ENCODE measurements around the gene ABCA6.
"Not testable (repeated sequence)": the region's sequence is repeated elsewhere in the genome, so short reads cannot be mapped to it uniquely, and the experiment has no call there.

Gene ABCA6, protein sequence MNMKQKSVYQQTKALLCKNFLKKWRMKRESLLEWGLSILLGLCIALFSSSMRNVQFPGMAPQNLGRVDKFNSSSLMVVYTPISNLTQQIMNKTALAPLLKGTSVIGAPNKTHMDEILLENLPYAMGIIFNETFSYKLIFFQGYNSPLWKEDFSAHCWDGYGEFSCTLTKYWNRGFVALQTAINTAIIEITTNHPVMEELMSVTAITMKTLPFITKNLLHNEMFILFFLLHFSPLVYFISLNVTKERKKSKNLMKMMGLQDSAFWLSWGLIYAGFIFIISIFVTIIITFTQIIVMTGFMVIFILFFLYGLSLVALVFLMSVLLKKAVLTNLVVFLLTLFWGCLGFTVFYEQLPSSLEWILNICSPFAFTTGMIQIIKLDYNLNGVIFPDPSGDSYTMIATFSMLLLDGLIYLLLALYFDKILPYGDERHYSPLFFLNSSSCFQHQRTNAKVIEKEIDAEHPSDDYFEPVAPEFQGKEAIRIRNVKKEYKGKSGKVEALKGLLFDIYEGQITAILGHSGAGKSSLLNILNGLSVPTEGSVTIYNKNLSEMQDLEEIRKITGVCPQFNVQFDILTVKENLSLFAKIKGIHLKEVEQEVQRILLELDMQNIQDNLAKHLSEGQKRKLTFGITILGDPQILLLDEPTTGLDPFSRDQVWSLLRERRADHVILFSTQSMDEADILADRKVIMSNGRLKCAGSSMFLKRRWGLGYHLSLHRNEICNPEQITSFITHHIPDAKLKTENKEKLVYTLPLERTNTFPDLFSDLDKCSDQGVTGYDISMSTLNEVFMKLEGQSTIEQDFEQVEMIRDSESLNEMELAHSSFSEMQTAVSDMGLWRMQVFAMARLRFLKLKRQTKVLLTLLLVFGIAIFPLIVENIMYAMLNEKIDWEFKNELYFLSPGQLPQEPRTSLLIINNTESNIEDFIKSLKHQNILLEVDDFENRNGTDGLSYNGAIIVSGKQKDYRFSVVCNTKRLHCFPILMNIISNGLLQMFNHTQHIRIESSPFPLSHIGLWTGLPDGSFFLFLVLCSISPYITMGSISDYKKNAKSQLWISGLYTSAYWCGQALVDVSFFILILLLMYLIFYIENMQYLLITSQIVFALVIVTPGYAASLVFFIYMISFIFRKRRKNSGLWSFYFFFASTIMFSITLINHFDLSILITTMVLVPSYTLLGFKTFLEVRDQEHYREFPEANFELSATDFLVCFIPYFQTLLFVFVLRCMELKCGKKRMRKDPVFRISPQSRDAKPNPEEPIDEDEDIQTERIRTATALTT (N-terminal part only)

DNA sequence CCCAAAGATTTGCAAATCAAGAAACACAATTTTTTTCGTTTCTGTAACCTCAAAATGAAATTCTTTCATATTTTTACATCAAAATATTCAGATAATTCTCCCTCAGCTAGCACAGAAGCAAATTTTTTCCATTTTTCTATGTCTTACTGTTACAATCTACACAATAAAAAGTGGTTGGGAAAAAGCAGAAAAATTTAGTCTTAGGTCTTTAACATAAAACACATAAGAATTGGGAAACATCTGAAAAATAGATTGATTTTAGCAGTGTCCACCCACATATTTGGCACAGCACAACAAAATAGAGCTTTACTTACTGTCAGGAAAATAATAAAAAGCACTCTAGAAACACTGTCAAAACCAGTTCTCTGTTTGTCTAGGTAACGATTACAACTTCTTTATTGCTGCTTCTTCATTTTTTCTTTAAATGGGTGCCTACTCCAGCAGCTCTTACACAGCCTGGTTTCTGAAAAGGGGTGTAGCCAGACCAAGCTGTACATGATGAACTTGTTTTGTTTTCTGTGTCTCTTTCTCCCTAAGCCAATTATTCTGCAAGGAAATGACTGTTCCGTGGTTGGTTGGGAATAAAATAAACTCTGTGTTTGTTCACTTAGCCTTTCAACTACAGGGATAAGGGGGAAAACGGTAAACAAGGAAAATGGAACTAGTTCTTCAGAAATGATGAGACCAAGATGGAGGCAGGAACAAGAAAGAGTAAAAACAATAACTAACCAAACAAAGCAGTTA is at the start of gene ABCA6:
ABCA6 (minus strand) TSS at position 465 of the 744 bp plus-strand sequence. CDS start 1,192 bp downstream, outside the sequence.
- no peak for DNase-seq (ENCODE audit: low read depth in 2 of 2)

DNA sequence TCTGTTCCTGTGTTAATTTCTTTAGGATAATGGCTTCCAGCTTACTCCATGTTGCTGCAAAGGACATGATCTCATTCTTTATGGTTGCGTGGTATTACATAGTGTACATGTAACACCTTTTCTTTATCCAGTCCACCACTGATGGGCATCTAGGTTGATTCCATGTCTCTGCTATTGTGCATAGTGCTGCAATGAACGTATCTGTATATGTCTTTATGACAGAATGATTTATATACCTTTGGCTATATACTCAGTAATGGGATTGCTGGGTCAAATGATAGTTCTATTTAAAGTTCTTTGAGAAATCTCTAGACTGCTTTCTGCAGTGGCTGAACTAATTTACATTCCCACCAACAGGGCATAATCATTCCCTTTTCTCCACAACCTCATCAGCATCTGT is 47.1 kb upstream of the ABCA6 start:
- DNase-seq (ENCODE audit: low read depth in 2 of 2): no peak

DNA sequence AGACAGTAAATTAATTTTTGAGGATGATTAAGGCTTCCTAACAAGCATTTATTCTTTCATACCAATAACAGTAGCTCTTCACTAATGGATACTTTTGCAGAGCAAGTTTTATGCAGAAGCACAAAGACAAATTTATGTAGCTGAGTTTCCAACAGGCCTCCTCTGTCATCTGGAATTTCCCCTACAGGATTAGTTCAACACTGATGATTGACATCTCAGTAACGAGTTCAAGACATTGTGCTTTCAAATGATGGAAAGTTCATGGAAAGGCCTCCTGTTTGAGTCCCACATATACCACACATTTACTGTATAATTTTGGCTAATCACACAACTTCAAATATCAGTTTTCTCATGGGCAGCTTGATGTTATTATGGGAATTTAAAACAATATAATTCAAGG is 46.4 kb upstream of the ABCA6 start:
- DNase-seq (ENCODE audit: low read depth in 2 of 2): no peak

DNA sequence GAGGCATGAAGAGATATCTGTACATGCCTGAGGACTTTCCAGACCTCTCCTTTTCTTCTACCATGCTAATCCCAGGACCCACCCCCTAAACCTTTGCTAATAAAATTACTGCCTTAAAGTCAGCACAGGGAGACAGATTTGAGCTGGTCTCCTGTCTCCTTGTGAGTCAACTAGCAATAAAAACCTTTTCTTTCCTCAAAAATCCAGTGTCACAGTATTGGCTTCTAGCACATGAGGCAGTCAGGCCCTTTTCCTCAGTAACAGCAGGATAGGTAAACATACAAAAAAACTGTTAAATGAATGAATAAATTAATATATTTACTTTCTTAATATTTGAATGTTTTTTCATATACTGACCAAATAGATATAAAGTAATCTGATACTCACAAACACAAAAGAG is 45.6 kb upstream of the ABCA6 start:
- no peak for DNase-seq (ENCODE audit: low read depth in 2 of 2)

DNA sequence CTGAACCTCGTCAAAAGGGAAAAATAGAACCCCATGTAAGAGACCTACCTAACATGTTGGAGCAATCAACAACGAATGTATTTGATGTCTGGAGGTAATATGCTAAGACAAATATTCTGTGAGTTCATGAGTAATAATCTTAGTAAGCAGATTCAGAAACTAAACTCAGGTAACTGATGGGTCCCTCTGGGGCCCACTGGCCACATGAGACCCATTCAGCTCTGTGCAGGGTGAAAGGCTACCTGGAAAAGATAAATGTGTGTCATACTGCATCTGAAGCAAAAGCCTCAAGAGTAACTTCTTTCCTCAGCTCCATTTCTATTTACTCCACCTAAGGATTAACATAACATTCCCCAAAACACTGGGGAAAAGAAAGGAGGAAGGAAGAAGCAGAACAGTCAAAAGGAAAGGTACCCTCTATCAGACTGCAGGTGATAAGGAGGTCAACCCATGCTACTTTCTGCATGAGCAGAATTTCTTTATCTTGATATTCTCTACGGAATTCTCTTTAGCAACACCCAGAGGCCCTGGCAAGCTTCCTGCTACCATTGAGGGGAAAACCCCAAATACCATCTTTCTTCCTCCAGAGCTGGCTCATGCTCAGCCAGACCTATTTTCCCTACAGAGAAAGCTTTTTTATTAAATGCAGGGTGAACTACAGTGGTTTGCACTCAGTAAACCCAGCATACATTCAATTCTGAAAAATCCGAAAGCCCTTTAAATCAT is 37.7 kb upstream of the ABCA6 start:
- no peak for DNase-seq (ENCODE audit: low read depth in 2 of 2)

DNA sequence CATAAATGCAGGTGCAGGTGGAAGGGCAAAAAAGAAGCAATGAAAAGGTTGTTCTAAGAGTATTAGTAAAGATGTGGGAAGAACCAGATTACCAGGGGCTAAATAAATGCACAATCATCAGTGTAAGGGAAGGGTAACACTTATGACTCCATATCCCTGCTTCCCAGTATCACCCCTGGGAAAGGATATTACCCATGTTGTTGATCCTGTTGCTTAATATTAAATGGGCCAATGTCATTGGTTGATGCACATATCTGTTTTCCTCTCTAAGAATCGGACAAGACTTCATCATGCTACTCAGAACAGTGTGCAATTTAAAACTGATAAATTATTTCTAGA is 34.7 kb upstream of the ABCA6 start:
- DNase-seq (ENCODE audit: low read depth in 2 of 2): no peak

DNA sequence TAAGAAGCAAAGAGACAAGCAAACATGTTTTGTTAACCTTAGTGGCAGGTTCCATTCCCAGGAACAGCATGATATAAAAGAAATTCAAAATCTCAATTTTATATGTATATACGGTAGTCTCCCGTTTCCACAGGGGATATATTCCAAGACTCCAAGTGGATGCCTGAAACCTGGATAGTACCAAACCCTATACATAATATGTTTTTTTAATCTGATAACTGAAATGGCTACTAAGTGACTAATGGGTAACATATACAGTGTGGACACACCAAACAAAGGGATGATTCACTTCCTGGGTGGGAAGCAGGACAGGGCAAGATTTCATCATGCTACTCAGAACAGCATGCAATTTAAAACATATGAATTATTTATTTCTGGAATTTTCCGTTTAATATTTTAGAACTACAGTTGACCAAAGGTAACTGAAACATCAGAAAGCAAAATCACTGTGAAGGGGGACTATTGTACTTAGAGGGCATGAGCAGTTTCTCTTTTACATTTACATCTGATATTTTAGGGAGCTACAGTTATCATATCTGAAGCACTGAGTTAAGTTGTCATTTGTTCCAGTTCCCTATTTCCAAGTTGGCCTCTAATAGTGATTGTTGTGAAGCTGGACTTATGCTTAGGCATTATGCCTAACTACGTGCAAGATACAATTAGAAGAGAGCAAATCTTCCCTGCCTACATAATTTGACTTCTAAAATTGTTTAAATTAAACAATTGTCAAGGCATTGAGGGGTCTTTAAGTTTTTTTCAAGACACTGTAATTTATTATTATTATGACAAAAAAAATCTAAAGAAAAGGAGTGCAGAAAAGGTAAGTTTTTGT is 34.1 kb upstream of the ABCA6 start:
- DNase-seq (ENCODE audit: low read depth in 2 of 2): no peak

DNA sequence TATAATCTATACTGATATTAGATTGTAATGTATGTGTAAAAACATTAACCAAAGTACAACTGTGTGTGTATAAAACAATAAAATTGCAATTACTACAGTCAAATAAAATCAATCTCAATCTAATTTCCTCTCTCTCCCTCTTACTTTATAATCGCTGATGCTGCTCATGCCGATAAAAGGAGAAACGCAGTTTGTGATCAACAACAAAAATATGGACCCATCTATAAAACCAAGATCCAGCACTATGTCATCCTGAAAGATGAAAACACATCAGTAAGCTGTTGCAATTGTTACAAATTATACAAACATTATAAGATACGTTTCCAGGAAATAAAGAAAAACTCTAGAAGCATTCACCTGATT is 33.5 kb upstream of the ABCA6 start:
- no peak for DNase-seq (ENCODE audit: low read depth in 2 of 2)

DNA sequence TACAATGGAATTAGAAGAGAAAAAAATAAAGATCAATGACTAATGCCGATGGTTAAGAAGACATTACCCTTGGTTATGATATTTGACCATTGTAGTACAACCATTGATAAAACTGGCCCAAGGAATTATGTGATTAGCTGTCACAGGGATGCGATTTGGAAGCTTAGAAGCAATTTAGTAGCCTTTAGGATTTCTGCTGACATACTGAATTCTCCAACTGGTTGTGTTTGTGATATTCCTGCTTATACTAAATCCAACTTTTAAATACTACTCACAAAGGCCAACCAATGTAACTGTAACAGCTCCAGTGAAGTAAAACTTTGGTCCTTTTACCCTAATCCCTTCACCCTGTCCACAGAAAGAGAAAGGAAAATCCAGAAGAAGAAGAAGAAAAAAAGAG is 31.4 kb upstream of the ABCA6 start:
- DNase-seq (ENCODE audit: low read depth in 2 of 2): no peak

DNA sequence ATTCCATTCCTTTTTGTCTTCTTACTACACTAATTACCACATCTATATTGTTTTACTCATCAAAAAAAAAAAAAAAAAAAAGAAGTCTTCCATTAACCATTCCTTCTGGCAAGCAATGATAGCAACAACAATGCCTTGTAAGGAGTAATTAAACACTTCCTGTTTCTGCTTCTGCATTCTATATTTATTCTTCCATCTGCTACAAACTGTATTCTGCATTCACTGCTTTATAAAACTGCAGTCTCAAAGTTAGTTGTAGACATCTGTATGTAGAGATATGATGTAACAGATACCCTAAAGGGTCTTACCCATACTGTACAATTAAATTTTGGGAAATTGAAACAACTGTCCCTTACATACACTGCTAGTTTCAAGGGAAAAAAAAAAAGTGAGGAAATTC is 28.7 kb upstream of the ABCA6 start:
- DNase-seq (ENCODE audit: low read depth in 2 of 2): no peak

DNA sequence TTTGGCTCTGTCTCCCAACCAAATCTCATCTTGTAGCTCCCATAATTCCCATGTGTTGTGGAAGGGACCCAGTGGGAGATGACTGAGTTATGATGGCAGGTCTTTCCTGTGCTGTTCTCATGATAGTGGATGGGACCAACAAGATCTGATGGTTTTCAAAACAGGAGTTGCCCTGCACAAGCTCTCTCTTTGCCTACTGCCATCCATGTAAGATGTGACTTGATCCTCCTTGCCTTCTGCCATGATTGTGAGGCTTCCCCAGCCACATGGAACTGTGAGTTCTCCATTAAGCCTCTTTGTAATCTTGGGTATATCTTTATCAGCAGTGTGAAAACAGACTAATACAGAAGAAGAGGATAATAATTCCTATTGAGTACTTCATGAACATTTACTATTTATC is 26.9 kb upstream of the ABCA6 start:
- DNase-seq (ENCODE audit: low read depth in 2 of 2): not testable (repeated sequence)

DNA sequence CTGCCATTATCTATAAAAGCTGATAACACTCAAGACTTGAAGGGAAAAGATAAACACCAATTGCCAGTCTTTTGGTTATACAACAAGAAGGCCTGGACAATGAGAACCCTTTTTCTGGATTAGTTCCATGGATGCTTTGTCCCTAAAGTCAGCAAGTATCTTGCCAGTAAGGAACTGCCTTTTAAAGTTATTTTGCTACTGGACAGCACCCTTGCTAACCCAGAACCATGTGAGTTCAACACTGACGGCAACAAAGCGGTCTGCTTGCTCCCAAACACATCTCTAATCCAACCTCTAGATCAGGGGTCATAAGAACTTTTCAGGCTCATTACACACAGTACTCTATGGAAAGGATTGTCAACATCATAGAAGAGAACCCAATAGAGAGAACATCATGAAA is 25.3 kb upstream of the ABCA6 start:
- no peak for DNase-seq (ENCODE audit: low read depth in 2 of 2)

DNA sequence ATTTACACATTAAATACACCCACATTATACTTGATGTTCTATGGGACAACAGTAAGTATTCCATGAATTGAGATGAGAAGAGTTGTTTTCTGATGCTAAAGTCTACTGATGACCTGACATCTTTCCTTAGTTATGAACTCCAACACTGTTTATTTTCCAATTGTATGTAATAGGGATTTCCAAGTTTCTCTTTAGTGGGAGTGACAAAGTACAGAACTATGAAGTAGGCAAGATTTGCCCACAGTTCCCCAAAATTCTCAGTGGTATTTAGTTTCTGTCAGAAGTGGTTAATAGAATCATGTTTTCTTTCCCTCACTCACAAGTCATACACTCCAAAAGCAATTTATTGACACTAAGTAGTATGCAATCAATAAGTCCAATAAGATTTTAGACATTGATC is 22.5 kb upstream of the ABCA6 start:
- no peak for DNase-seq (ENCODE audit: low read depth in 2 of 2)

DNA sequence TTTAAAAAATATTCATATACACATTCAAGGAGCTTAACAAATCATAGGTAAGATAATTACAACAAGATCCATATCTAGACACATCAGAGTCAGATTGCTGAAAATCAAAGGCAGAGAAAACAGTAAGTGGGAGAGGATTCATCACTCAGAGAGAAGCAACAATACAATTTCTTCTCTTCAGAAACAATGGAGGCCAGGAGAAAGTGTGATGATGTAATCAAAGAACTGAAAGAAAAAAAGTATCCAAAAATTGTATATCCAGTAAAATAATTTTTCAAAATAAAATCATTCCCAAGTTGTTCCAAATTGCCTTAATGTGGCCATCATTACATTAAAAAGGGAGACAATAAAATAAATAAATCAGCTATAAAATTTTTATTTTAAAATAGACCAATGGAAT is 17.7 kb upstream of the ABCA6 start:
- DNase-seq (ENCODE audit: low read depth in 2 of 2): no peak

DNA sequence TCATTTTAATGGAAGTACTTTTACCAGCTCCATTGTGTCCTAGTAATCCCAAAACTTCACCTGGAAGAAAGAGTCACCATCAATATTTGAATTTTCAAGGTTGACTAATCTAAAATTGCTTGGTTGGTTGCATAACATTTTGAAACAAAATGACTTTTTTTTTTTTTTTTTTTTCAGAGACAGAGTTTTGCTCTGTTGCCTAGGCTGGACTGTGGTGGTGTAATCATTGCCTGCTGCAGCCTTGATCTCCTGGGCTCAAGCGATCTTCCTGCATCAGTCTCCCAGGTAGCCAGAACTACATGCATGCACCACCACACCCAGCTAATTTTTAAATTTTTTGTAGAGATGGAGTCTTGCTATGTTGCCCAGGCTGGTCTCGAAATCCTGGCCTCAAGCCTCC is 12.6 kb upstream of the ABCA6 start:
- DNase-seq (ENCODE audit: low read depth in 2 of 2): no peak

DNA sequence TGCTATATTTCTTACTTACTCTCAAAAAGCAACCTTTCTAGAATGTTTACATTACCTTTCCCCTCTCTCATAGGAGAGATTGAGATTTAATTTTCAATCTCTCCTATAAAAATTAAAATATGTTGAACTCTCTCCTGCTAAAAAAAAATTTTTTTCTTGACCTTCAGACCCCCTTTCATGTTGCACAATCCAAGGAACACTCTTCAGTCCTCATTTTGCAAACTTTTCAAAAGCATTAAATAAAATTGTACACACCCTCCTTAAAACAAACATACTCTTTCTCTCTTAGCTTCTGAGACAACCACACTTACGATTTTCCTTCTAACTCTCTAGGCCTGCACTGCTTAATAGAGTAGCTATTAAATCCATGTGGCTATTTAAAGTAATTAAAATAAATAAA is 8.6 kb upstream of the ABCA6 start:
- DNase-seq (ENCODE audit: low read depth in 2 of 2): no peak

DNA sequence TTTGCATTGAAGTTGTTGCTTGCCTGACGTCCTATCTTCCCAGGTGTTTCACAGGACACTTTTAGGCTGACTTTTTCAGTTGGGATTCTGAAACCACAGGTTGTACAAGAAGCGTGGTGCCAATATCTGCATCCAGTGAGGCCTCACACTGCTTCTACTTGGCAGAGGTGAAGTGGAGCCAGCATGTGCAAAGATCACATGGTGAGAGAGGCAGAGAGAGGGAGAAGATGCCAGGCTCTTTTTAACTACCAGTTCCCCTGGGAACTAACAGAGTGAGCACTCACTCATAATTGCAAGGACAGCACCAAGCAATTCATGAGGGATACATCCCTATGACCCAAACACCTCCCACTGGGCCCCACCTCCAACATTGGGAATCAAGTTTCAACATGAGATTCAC is 5.8 kb upstream of the ABCA6 start:
- DNase-seq (ENCODE audit: low read depth in 2 of 2): no peak

DNA sequence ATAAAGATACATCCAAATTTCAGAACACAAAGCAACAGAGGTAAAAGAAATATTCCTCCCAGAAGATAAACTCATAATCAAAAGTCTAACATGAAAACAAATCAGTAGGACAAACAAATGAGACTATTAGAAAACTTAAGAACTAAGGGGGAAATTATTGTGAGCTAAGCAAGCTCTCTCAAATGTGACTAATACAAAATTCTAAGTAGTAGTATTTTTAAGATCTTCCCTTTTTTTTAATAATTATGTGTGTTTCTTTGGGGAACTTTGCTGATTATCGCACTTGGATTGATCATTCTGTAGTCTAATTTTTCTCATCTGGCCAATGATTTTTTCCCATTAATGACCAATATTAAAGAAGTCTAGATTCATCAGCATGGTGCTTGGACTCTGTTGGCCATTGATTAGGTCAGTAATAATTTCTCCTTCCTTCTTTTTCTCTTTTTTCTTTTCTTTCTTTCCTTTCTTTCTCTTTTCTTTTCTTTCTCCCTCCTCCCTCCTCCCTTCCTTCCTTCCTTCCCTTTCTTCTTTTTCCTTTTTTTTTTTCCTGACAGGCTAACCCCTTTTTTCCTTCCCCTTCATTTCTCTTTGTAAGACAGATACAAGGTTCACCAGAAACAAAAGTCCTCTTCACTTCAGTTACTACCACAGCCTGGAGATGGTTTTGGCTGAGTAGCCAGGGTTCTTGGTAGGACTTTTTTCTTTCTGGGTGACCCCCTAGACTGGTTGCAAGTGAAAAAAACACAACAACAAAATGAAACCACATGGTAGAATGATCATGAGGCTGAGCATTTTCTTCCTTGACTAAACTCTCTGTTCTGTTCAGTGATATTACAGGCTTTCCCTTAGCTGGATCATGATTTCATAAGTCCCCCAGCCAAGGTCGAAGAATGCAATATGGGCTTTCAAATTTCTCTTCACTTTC is 2.9 kb upstream of the ABCA6 start:
- DNase-seq (ENCODE audit: low read depth in 2 of 2): no peak

DNA sequence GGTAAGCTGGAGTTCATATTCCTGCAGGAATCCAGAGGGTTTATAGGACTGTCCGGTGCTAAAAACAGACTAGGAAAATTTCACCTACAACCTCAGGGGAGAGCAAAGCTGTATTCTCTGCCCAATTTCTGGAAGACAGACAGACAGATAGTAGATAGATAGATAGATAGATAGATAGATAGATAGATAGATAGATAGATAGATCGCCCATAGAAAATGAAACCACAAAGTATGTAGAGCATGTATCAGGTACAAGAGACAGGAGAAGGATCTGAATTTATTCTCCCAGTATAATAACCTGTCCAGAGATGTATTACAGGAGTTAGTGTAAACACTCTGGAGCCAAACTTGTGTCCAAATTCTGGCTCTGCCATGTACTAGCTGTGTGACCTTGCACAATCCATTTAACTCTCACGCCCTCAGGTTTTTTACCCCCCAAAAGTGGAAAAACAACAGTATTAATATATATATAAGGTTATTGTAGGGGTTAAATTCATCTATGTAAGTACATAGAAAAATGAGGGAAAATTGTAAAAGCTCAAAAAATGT is 2.1 kb upstream of the ABCA6 start:
- no peak for DNase-seq (ENCODE audit: low read depth in 2 of 2)

Measured in stimulated activated CD8-positive, alpha-beta memory T cell treated with anti-CD3 and anti-CD28 coated beads, Interleukin-2, amount 100 ng/mL, for 48 hours (primary cell).